H9 (cell line): ENCODE results near the gene SCP2. TPM values are rescaled to one million over a fixed set of nuclear protein-coding genes. Genes with fewer than 3 reads are reported as not detected.

Experiments used
- DNase-seq: peaks from one replicate; pipeline ENCODE4 v3.0.0-alpha.2; 2017
- H2AFZ ChIP-seq: one replicate; pipeline ENCODE4 v1.6.1; 2013; ENCODE audit warnings: mild to moderate bottlenecking, low read length, control low read depth, moderate library complexity
- H2AK5ac ChIP-seq: 2 replicates; pipeline ENCODE4 v1.6.1; 2013; ENCODE audit warnings: low read length, control low read depth, mixed read lengths; ENCODE audit not compliant: insufficient read length
- H2BK120ac ChIP-seq: one replicate; pipeline ENCODE4 v1.6.1; 2013; ENCODE audit warnings: low read depth, mild to moderate bottlenecking, low read length, control low read depth, inconsistent platforms; ENCODE audit not compliant: poor library complexity, severe bottlenecking
- H2BK12ac ChIP-seq: 2 replicates; pipeline ENCODE4 v1.6.1; 2013; ENCODE audit warnings: low read length, control low read depth, mixed read lengths, low read depth; ENCODE audit not compliant: insufficient read length
- H2BK15ac ChIP-seq: 2 replicates; pipeline ENCODE4 v1.6.1; 2013; ENCODE audit warnings: low read depth, low read length, control low read depth
- H2BK20ac ChIP-seq: one replicate; pipeline ENCODE4 v1.6.1; 2013; ENCODE audit warnings: low read depth, mild to moderate bottlenecking, low read length, control low read depth, inconsistent platforms; ENCODE audit not compliant: poor library complexity, severe bottlenecking
- H2BK5ac ChIP-seq: 2 replicates; pipeline ENCODE4 v1.6.1; 2013; ENCODE audit warnings: low read length, control low read depth, mixed read lengths; ENCODE audit not compliant: insufficient read length
- H3K14ac ChIP-seq: 2 replicates; pipeline ENCODE4 v1.6.1; 2013; ENCODE audit warnings: low read length, control low read depth; ENCODE audit not compliant: insufficient read depth
- H3K18ac ChIP-seq: 2 replicates; pipeline ENCODE4 v1.6.1; 2013; ENCODE audit warnings: low read depth, mild to moderate bottlenecking, mixed read lengths, low read length, control low read depth; ENCODE audit not compliant: insufficient read length
- H3K23ac ChIP-seq: 2 replicates; pipeline ENCODE4 v1.6.1; 2013; ENCODE audit warnings: low read length, control low read depth, mixed read lengths, low read depth; ENCODE audit not compliant: insufficient read length
- H3K23me2 ChIP-seq: 2 replicates; pipeline ENCODE4 v1.6.1; 2013; ENCODE audit warnings: low read depth, mild to moderate bottlenecking, mixed read lengths, low read length, control low read depth; ENCODE audit not compliant: insufficient read length, poor library complexity, severe bottlenecking
- H3K27ac ChIP-seq: 2 replicates; pipeline ENCODE4 v1.5.1; 2013; ENCODE audit warnings: low read length, control low read depth, mixed read lengths, low read depth; ENCODE audit not compliant: insufficient read length
- H3K27me3 ChIP-seq: 2 replicates; pipeline ENCODE4 v1.6.1; 2013; ENCODE audit warnings: low read length, control low read depth, inconsistent platforms; ENCODE audit not compliant: insufficient read depth
- H3K4ac ChIP-seq: 2 replicates; pipeline ENCODE4 v1.6.1; 2013; ENCODE audit warnings: low read depth, mild to moderate bottlenecking, control low read depth, inconsistent platforms, low read length, moderate library complexity
- H3K4me1 ChIP-seq: 2 replicates; pipeline ENCODE4 v1.6.1; 2013; ENCODE audit warnings: low read length, control low read depth, inconsistent platforms; ENCODE audit not compliant: insufficient read depth
- H3K4me2 ChIP-seq: 2 replicates; pipeline ENCODE4 v1.6.1; 2013; ENCODE audit warnings: low read length, control low read depth, mixed read lengths; ENCODE audit not compliant: insufficient read length, insufficient read depth
- H3K56ac ChIP-seq: 2 replicates; pipeline ENCODE4 v1.6.1; 2013; ENCODE audit warnings: low read depth, mild to moderate bottlenecking, mixed read lengths, low read length, control low read depth; ENCODE audit not compliant: insufficient read length
- H3K79me1 ChIP-seq: 2 replicates; pipeline ENCODE4 v1.6.1; 2013; ENCODE audit warnings: low read depth, mild to moderate bottlenecking, moderate library complexity, low read length, control low read depth, inconsistent platforms; ENCODE audit not compliant: insufficient read depth, poor library complexity, severe bottlenecking
- H3K79me2 ChIP-seq: 2 replicates; pipeline ENCODE4 v1.6.1; 2013; ENCODE audit warnings: low read length, control low read depth, inconsistent platforms; ENCODE audit not compliant: insufficient read depth
- H3K9ac ChIP-seq: 2 replicates; pipeline ENCODE4 v1.6.1; 2013; ENCODE audit warnings: low read length, control low read depth, mixed read lengths; ENCODE audit not compliant: insufficient read length; ENCODE audit errors: extremely low read depth
- H3K9me3 ChIP-seq: one replicate; pipeline ENCODE4 v1.6.1; 2013; ENCODE audit warnings: low read depth, low read length, inconsistent platforms; ENCODE audit not compliant: control insufficient read depth
- H3T11ph ChIP-seq: one replicate; pipeline ENCODE4 v1.6.1; 2013; ENCODE audit warnings: mild to moderate bottlenecking, low read length, control low read depth, inconsistent platforms
- H4K20me1 ChIP-seq: one replicate; pipeline ENCODE4 v1.6.1; 2013; ENCODE audit not compliant: control insufficient read depth, insufficient read length, insufficient read depth
- H4K5ac ChIP-seq: 2 replicates; pipeline ENCODE4 v1.6.1; 2013; ENCODE audit warnings: low read depth, mild to moderate bottlenecking, mixed read lengths, low read length, control low read depth; ENCODE audit not compliant: insufficient read length
- H4K8ac ChIP-seq: replicated peaks from 2 replicates; pipeline ENCODE4 v1.6.1; 2013; ENCODE audit warnings: low read length, control low read depth, mixed read lengths, low read depth; ENCODE audit not compliant: insufficient read length
- H4K91ac ChIP-seq: 2 replicates; pipeline ENCODE4 v1.6.1; 2013; ENCODE audit warnings: low read depth, mild to moderate bottlenecking, moderate library complexity, mixed read lengths, low read length, control low read depth; ENCODE audit not compliant: insufficient read length
- H3K27ac Mint-ChIP-seq, 3 experiments: 2 replicates in 2 of 3; 3 replicates in 1 of 3; pipeline ENCODE4 v1.8.0; 2020 to 2021; ENCODE audit warnings: mixed read lengths in 3 of 3, mild to moderate bottlenecking in 1 of 3, moderate library complexity in 1 of 3
- H3K27me3 Mint-ChIP-seq: 2 replicates; pipeline ENCODE4 v1.8.0; 2021; ENCODE audit warnings: low read depth, mild to moderate bottlenecking, moderate library complexity, mixed read lengths
- H3K36me3 Mint-ChIP-seq, 3 experiments: 2 replicates in 2 of 3; 3 replicates in 1 of 3; pipeline ENCODE4 v1.8.0; 2020 to 2021; ENCODE audit warnings: low read depth in 3 of 3, mixed read lengths in 3 of 3; ENCODE audit not compliant: insufficient read depth in 1 of 3
- H3K4me1 Mint-ChIP-seq, 2 experiments: 2 replicates each; pipeline ENCODE4 v1.8.0; 2020; ENCODE audit warnings: mixed read lengths in 2 of 2
- H3K4me3 Mint-ChIP-seq, 2 experiments: 2 replicates in 1 of 2; 3 replicates in 1 of 2; pipeline ENCODE4 v1.8.0; 2020 to 2021; ENCODE audit warnings: mild to moderate bottlenecking in 2 of 2, mixed read lengths in 2 of 2, moderate library complexity in 1 of 2
- H3K9me3 Mint-ChIP-seq, 2 experiments: 2 replicates in 1 of 2; 3 replicates in 1 of 2; pipeline ENCODE4 v1.8.0; 2020; ENCODE audit warnings: mild to moderate bottlenecking in 2 of 2, mixed read lengths in 2 of 2, moderate library complexity in 1 of 2
- CTCF ChIP-seq: fragments of 200-600 bp; sonication (generic); conservative IDR thresholded peaks from 3 replicates; pipeline ENCODE4 v1.8.0; 2021; ENCODE audit warnings: antibody characterized with exemption, mild to moderate bottlenecking
- WGBS: extraction: QIAGEN DNeasy Blood & Tissue Kit; methylation state at CpG from one replicate; pipeline ENCODE4 v1.1.7; 2013; ENCODE audit warnings: missing lambda C conversion rate, low lambda C conversion rate, mixed read lengths; ENCODE audit not compliant: insufficient read length; ENCODE audit errors: extremely low coverage; 5-methylcytosine and 5-hydroxymethylcytosine counted together
- total RNA-seq: library from RNA; stranded (reverse); gene quantifications from 2 replicates; pipeline ENCODE4 v1.2.1, GENCODE V29; 2021

Gene SCP2
- total RNA-seq, 1 experiment from 2014 or later, result 48.8 TPM

- Histone ChIP-seq H3K9me3 (no peaks in the 10 kb centered on the region), H3K56ac (no peak overlapping the region), H3K23ac (no peak overlapping the region), H2BK120ac (no peak overlapping the region), H3K27me3 (peaks cover 4% of the 10 kb centered on the region; the same call in 1 of the 2 replicates), H3K27ac (no peak overlapping the region), H3T11ph (no peak overlapping the region), H4K91ac (no peak overlapping the region), H4K8ac (no peak overlapping the region), H3K4me2 (no peak overlapping the region), H3K9ac (no peak overlapping the region), H3K4me1 (no peaks in the 10 kb centered on the region; the same call in 1 of the 2 replicates), H2BK15ac (no peak overlapping the region), H2AFZ (no peak overlapping the region), H3K18ac (no peak overlapping the region), H4K20me1 (no peaks in the 10 kb centered on the region), H2BK20ac (no peak overlapping the region), H3K23me2 (no peaks in the 10 kb centered on the region), H3K4ac (no peak overlapping the region), H2AK5ac (no peak overlapping the region), H3K14ac (no peak overlapping the region), H2BK5ac (no peak overlapping the region), H2BK12ac (no peak overlapping the region), H4K5ac (no peak overlapping the region), H3K79me2 (no peaks in the 10 kb centered on the region), H3K79me1 (no peaks in the 10 kb centered on the region)
- no peak overlapping the region for H3K4me3 Mint-ChIP-seq
- peaks cover 5 to 6% of the 10 kb centered on the region in 2 experiments; a peak in 3 of 5 replicates for H3K9me3 Mint-ChIP-seq
- peaks cover 0 to 14% of the 10 kb centered on the region in 2 experiments for H3K4me1 Mint-ChIP-seq
- TF ChIP-seq CTCF, result no peak
- peaks cover 0 to 9% (median 5%) of the 10 kb centered on the region in 3 experiments; a peak in 3 of 7 replicates for H3K36me3 Mint-ChIP-seq
- H3K27me3 Mint-ChIP-seq, result peaks cover 21% of the 10 kb centered on the region
- no peak overlapping the region for H3K27ac Mint-ChIP-seq
- WGBS, result no CpG with 5 or more reads among the region's 7 CpGs
- DNase-seq, result no peak
Observed at GRCh38 chr1:52915855-52916220, 11.2 kb upstream of the SCP2 start.
